Measurements from ENCODE around the gene MSMP. TPM values are rescaled to one million over a fixed set of nuclear protein-coding genes. Genes with fewer than 3 reads are reported as not detected.
A peak's percentile ranks its signal among the peaks of the same experiment; 100 is the strongest.

The MSMP gene
- total and polyA plus RNA-seq, 9 of the 15 experiments (the other 6 are each of a cell fraction or from before 2014, with no cell fraction given) = 0.60 TPM; not detected in 8

DNA sequence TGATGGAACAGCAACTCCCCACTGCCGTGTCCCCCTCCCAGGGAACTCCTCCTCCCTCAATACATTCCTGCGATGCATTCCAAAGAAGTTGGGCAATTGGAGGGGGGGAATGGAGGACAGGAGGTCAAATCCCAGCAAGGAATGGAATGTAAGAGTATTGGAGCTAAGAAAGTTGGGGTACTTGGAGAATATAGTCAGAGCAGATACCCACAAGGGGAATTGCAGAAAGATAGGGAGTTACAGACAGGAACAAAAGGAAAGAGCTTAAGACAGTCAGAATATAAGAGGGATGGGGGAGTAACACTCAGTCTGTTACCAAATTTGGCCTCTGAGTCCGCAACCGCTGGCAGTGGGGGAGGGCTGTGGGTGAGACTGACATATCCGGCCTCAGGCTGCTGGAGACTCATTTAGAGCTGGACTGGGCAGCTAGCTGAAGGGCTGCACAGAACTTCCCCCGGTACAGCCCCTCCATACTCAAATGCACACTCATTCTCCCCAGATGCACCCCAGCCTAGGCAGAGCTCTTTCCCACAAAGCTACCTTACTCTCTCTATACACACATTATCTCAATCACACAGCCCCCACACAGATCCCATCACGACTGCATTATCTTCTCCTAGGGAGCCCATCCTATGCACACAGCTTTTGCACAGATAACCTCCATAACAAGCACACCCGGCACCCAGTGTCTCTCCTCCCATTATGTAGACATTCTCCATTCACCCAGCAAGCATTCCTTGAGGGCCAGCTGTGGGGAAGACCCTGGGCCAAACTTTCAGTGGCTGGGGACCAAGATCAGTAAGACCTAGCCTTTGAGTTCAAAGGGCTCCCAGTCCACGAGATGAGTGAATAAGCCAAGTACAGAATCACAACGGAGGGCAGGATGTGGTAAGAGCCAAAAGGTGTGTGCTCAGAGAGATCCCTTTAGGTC is 25.8 kb downstream of the MSMP start (continued):
- TF ChIP-seq, protein P1, sequence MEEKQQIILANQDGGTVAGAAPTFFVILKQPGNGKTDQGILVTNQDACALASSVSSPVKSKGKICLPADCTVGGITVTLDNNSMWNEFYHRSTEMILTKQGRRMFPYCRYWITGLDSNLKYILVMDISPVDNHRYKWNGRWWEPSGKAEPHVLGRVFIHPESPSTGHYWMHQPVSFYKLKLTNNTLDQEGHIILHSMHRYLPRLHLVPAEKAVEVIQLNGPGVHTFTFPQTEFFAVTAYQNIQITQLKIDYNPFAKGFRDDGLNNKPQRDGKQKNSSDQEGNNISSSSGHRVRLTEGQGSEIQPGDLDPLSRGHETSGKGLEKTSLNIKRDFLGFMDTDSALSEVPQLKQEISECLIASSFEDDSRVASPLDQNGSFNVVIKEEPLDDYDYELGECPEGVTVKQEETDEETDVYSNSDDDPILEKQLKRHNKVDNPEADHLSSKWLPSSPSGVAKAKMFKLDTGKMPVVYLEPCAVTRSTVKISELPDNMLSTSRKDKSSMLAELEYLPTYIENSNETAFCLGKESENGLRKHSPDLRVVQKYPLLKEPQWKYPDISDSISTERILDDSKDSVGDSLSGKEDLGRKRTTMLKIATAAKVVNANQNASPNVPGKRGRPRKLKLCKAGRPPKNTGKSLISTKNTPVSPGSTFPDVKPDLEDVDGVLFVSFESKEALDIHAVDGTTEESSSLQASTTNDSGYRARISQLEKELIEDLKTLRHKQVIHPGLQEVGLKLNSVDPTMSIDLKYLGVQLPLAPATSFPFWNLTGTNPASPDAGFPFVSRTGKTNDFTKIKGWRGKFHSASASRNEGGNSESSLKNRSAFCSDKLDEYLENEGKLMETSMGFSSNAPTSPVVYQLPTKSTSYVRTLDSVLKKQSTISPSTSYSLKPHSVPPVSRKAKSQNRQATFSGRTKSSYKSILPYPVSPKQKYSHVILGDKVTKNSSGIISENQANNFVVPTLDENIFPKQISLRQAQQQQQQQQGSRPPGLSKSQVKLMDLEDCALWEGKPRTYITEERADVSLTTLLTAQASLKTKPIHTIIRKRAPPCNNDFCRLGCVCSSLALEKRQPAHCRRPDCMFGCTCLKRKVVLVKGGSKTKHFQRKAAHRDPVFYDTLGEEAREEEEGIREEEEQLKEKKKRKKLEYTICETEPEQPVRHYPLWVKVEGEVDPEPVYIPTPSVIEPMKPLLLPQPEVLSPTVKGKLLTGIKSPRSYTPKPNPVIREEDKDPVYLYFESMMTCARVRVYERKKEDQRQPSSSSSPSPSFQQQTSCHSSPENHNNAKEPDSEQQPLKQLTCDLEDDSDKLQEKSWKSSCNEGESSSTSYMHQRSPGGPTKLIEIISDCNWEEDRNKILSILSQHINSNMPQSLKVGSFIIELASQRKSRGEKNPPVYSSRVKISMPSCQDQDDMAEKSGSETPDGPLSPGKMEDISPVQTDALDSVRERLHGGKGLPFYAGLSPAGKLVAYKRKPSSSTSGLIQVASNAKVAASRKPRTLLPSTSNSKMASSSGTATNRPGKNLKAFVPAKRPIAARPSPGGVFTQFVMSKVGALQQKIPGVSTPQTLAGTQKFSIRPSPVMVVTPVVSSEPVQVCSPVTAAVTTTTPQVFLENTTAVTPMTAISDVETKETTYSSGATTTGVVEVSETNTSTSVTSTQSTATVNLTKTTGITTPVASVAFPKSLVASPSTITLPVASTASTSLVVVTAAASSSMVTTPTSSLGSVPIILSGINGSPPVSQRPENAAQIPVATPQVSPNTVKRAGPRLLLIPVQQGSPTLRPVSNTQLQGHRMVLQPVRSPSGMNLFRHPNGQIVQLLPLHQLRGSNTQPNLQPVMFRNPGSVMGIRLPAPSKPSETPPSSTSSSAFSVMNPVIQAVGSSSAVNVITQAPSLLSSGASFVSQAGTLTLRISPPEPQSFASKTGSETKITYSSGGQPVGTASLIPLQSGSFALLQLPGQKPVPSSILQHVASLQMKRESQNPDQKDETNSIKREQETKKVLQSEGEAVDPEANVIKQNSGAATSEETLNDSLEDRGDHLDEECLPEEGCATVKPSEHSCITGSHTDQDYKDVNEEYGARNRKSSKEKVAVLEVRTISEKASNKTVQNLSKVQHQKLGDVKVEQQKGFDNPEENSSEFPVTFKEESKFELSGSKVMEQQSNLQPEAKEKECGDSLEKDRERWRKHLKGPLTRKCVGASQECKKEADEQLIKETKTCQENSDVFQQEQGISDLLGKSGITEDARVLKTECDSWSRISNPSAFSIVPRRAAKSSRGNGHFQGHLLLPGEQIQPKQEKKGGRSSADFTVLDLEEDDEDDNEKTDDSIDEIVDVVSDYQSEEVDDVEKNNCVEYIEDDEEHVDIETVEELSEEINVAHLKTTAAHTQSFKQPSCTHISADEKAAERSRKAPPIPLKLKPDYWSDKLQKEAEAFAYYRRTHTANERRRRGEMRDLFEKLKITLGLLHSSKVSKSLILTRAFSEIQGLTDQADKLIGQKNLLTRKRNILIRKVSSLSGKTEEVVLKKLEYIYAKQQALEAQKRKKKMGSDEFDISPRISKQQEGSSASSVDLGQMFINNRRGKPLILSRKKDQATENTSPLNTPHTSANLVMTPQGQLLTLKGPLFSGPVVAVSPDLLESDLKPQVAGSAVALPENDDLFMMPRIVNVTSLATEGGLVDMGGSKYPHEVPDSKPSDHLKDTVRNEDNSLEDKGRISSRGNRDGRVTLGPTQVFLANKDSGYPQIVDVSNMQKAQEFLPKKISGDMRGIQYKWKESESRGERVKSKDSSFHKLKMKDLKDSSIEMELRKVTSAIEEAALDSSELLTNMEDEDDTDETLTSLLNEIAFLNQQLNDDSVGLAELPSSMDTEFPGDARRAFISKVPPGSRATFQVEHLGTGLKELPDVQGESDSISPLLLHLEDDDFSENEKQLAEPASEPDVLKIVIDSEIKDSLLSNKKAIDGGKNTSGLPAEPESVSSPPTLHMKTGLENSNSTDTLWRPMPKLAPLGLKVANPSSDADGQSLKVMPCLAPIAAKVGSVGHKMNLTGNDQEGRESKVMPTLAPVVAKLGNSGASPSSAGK (IDR thresholded peaks at IDR 0.05) = no peak
- TF ChIP-seq THRAP3 (IDR thresholded peaks at IDR 0.05; ENCODE audit: borderline replicate concordance) (no peak), FOS (IDR thresholded peaks at IDR 0.05; ENCODE audit: extremely low read depth, insufficient read length) (no peak), EHMT2 (IDR thresholded peaks at IDR 0.05) (0 out of 2 replicates have a peak, but pooled peaks have one; percentile 18), CREM (IDR thresholded peaks at IDR 0.05; ENCODE audit: low read depth) (peak; percentile 70; the same call in 1 of the 2 replicates), RBFOX2 (IDR thresholded peaks at IDR 0.05; ENCODE audit: low read depth, low read length) (peak; percentile 65), EGR1 (conservative IDR thresholded peaks at IDR 0.05) (peak; percentile 41; the same call in 1 of the 2 replicates)
- TF ChIP-seq, protein P2, sequence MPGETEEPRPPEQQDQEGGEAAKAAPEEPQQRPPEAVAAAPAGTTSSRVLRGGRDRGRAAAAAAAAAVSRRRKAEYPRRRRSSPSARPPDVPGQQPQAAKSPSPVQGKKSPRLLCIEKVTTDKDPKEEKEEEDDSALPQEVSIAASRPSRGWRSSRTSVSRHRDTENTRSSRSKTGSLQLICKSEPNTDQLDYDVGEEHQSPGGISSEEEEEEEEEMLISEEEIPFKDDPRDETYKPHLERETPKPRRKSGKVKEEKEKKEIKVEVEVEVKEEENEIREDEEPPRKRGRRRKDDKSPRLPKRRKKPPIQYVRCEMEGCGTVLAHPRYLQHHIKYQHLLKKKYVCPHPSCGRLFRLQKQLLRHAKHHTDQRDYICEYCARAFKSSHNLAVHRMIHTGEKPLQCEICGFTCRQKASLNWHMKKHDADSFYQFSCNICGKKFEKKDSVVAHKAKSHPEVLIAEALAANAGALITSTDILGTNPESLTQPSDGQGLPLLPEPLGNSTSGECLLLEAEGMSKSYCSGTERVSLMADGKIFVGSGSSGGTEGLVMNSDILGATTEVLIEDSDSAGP (CRISPR knock-in tag; IDR thresholded peaks at IDR 0.05) = no peak
- TF ChIP-seq, protein P3, sequence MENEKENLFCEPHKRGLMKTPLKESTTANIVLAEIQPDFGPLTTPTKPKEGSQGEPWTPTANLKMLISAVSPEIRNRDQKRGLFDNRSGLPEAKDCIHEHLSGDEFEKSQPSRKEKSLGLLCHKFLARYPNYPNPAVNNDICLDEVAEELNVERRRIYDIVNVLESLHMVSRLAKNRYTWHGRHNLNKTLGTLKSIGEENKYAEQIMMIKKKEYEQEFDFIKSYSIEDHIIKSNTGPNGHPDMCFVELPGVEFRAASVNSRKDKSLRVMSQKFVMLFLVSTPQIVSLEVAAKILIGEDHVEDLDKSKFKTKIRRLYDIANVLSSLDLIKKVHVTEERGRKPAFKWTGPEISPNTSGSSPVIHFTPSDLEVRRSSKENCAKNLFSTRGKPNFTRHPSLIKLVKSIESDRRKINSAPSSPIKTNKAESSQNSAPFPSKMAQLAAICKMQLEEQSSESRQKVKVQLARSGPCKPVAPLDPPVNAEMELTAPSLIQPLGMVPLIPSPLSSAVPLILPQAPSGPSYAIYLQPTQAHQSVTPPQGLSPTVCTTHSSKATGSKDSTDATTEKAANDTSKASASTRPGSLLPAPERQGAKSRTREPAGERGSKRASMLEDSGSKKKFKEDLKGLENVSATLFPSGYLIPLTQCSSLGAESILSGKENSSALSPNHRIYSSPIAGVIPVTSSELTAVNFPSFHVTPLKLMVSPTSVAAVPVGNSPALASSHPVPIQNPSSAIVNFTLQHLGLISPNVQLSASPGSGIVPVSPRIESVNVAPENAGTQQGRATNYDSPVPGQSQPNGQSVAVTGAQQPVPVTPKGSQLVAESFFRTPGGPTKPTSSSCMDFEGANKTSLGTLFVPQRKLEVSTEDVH (IDR thresholded peaks at IDR 0.05; ENCODE audit: low read depth, partially characterized antibody) = peak; percentile 30

Data from K562 (cell line).